PC-3 (cell line): ENCODE measurements around the gene TMEM59L. TPM values are rescaled to one million over a fixed set of nuclear protein-coding genes. Genes with fewer than 3 reads are reported as not detected.

Experiments
- ATAC-seq: fragments of 200-7000 bp; cut with Tn5 transposase; 2 replicates; pipeline ENCODE4 v1.9.1; 2020; ENCODE audit warnings: mild to moderate bottlenecking, moderate library complexity
- BruUV-seq: library from RNA; stranded (reverse); fragments of 400-500 nt; replicated peaks from 2 replicates; lab custom pipeline; 2021; lab: Mats Ljungman, UMichigan
- CTCF ChIA-PET: fragments of 300-600 bp; sonication (Branson Sonifier 250); formaldehyde crosslinking; loops from one replicate; lab custom pipeline; 2022; ENCODE audit warnings: antibody characterized with exemption; lab: Charles Lee
- POLR2A ChIA-PET: fragments of 300-600 bp; sonication (Branson Sonifier 250); formaldehyde crosslinking; loops from one replicate; lab custom pipeline; 2022; ENCODE audit warnings: antibody characterized with exemption; ENCODE audit not compliant: unreplicated experiment; lab: Charles Lee
- DNase-seq: peaks from one replicate; pipeline ENCODE4 v3.0.0-alpha.2; 2015
- H2AFZ ChIP-seq: fragments of 300-600 bp; sonication (generic); 2 replicates; pipeline ENCODE4 v1.6.0; 2016; ENCODE audit warnings: antibody characterized with exemption, low read length
- H3F3A ChIP-seq: fragments of 300-600 bp; sonication (generic); one replicate; pipeline ENCODE4 v1.6.0; 2017; ENCODE audit warnings: antibody characterized with exemption, low read length, control low read depth, mild to moderate bottlenecking; ENCODE audit not compliant: unreplicated experiment
- H3K27ac ChIP-seq: fragments of 300-600 bp; sonication (generic); 2 replicates; pipeline ENCODE4 v1.5.1; 2016; ENCODE audit warnings: mild to moderate bottlenecking, low read length
- H3K27me3 ChIP-seq: fragments of 300-600 bp; sonication (generic); 2 replicates; pipeline ENCODE4 v1.6.1; 2016; ENCODE audit warnings: low read length, mixed read lengths
- H3K36me3 ChIP-seq: fragments of 300-600 bp; sonication (generic); 2 replicates; pipeline ENCODE4 v1.6.1; 2016; ENCODE audit warnings: low read depth, mixed run types, low read length, mixed read lengths
- H3K4me1 ChIP-seq: fragments of 300-600 bp; sonication (generic); 2 replicates; pipeline ENCODE4 v1.5.1; 2016; ENCODE audit warnings: low read length; ENCODE audit not compliant: insufficient read depth
- H3K4me2 ChIP-seq: fragments of 300-600 bp; sonication (generic); 2 replicates; pipeline ENCODE4 v1.6.0; 2016; ENCODE audit warnings: low read length
- H3K4me3 ChIP-seq: fragments of 300-600 bp; sonication (generic); 2 replicates; pipeline ENCODE4 v1.5.1; 2016; ENCODE audit warnings: mild to moderate bottlenecking, low read length, mixed read lengths
- H3K79me2 ChIP-seq: fragments of 300-600 bp; sonication (generic); 2 replicates; pipeline ENCODE4 v1.6.1; 2017; ENCODE audit warnings: low read length, mixed read lengths
- H3K9ac ChIP-seq: fragments of 300-600 bp; sonication (generic); 2 replicates; pipeline ENCODE4 v1.6.0; 2016; ENCODE audit warnings: mild to moderate bottlenecking, low read length
- H3K9me2 ChIP-seq: fragments of 300-600 bp; sonication (generic); replicated peaks from 2 replicates; pipeline ENCODE4 v1.6.1; 2016; ENCODE audit warnings: mixed run types, low read length, mixed read lengths
- H3K9me3 ChIP-seq: fragments of 300-600 bp; sonication (generic); 2 replicates; pipeline ENCODE4 v1.6.1; 2016; ENCODE audit warnings: low read length, mixed read lengths
- H4K20me1 ChIP-seq: fragments of 300-600 bp; sonication (generic); 2 replicates; pipeline ENCODE4 v1.6.1; 2016; ENCODE audit warnings: low read length, mixed read lengths
- EZH2 ChIP-seq: fragments of 300-600 bp; sonication (generic); IDR thresholded peaks from one replicate; pipeline ENCODE4 v1.6.1; 2017; ENCODE audit warnings: antibody characterized with exemption, mild to moderate bottlenecking, low read length; ENCODE audit not compliant: unreplicated experiment
- EZH2phosphoT487 ChIP-seq: fragments of 300-600 bp; sonication (generic); IDR thresholded peaks from 2 replicates; pipeline ENCODE4 v1.6.1; 2018; ENCODE audit warnings: mild to moderate bottlenecking, antibody characterized with exemption, low read length, borderline replicate concordance
- intact Hi-C: fragments of 100-400 bp; cut with micrococcal nuclease; formaldehyde crosslinking; loops from 2 replicates; pipeline ENCODE4 v1.9.0; 2023
- total RNA-seq: library from RNA; depleted of rRNA; stranded (reverse); fragments of >200 nt; gene quantifications from 2 replicates; pipeline ENCODE4 v1.2.3, GENCODE V29; 2014
- TF ChIP-seq, protein P1 (sequence below): fragments of 300-600 bp; sonication (generic); conservative IDR thresholded peaks from 2 replicates; pipeline ENCODE4 v1.5.1; 2017; ENCODE audit warnings: antibody characterized with exemption, low read depth, mild to moderate bottlenecking, low read length

Gene TMEM59L
- total RNA-seq, 1 experiment from 2014 or later, result 0.44 TPM

- H3F3A ChIP-seq, result no peaks in the 10 kb centered on the region
- TF ChIP-seq EZH2 (no peak), EZH2phosphoT487 (no peak)
- TF ChIP-seq, protein P1, sequence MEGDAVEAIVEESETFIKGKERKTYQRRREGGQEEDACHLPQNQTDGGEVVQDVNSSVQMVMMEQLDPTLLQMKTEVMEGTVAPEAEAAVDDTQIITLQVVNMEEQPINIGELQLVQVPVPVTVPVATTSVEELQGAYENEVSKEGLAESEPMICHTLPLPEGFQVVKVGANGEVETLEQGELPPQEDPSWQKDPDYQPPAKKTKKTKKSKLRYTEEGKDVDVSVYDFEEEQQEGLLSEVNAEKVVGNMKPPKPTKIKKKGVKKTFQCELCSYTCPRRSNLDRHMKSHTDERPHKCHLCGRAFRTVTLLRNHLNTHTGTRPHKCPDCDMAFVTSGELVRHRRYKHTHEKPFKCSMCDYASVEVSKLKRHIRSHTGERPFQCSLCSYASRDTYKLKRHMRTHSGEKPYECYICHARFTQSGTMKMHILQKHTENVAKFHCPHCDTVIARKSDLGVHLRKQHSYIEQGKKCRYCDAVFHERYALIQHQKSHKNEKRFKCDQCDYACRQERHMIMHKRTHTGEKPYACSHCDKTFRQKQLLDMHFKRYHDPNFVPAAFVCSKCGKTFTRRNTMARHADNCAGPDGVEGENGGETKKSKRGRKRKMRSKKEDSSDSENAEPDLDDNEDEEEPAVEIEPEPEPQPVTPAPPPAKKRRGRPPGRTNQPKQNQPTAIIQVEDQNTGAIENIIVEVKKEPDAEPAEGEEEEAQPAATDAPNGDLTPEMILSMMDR, result no peak
- ChIA-PET CTCF (no interaction called here), POLR2A (no interaction called here)
- H3K9me2 ChIP-seq, result no peaks in the 10 kb centered on the region
- no TSS peak for BruUV-seq
- intact Hi-C loops, result no loop called here
- ATAC-seq, result no peak
- DNase-seq, result no peak
- no peak overlapping the region for H3K27ac ChIP-seq
- H3K79me2 ChIP-seq, result peaks cover 20% of the 10 kb centered on the region
- no peak overlapping the region for H3K4me3 ChIP-seq
- H3K36me3 ChIP-seq, result no peaks in the 10 kb centered on the region
- H4K20me1 ChIP-seq, result peaks cover 5% of the 10 kb centered on the region; the same call in 1 of the 2 replicates
- no peaks in the 10 kb centered on the region for H3K4me1 ChIP-seq
- no peaks in the 10 kb centered on the region for H3K9me3 ChIP-seq
- H2AFZ ChIP-seq, result no peak overlapping the region
- H3K4me2 ChIP-seq, result no peak overlapping the region
- H3K9ac ChIP-seq, result no peak overlapping the region
- no peaks in the 10 kb centered on the region for H3K27me3 ChIP-seq
Measured at GRCh38 chr19:18648973-18649315, 36.3 kb downstream of the TMEM59L start.

DNA sequence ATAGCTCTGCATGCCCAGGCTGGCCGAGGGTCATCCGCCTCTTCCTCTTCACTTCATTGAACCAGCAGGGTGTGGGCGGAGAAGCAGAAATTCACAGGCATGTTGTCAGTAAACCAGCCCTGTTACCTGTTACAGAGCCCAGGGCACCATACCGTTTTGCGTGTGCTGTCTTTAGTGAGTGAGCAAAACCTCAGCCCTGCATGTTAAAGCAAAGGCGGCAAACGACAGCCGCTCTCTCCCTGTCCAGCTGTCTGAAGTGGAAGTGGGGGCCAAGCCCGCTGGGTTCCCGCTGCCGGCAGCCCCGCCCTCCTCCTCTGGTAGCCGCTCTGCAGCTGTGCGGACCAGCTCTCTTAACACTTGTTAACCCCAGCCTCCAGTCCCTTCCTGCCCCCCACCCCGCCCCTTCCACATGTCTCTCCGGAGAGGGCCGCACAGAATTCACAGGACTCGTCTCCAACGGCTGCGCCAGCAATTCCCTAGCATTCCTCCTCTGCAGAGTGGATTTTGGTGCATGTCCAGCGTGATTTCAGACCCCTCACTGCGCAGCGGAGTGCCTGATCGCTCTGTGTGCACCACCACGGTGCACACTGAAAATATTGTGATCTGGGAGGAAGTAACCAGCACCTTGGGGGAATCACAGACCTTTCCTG, 36.8 kb downstream of the TMEM59L start:
- Histone ChIP-seq H2AFZ (no peak overlapping the region), H3K9ac (no peak overlapping the region), H3K4me2 (no peak overlapping the region), H3K4me1 (no peaks in the 10 kb centered on the region), H3K79me2 (peaks cover 15% of the 10 kb centered on the region), H3K9me2 (no peaks in the 10 kb centered on the region), H3K9me3 (no peaks in the 10 kb centered on the region), H3K27me3 (no peaks in the 10 kb centered on the region), H3K4me3 (no peak overlapping the region), H3K27ac (no peak overlapping the region), H4K20me1 (no peaks in the 10 kb centered on the region), H3F3A (no peaks in the 10 kb centered on the region), H3K36me3 (no peaks in the 10 kb centered on the region)
- ChIA-PET POLR2A (no interaction called here), CTCF (no interaction called here)
- intact Hi-C loops, result no loop called here
- ATAC-seq (no peak), DNase-seq (no peak)
- BruUV-seq, result no TSS peak
- TF ChIP-seq, protein P1, result no peak
- TF ChIP-seq EZH2phosphoT487 (no peak), EZH2 (no peak)

DNA sequence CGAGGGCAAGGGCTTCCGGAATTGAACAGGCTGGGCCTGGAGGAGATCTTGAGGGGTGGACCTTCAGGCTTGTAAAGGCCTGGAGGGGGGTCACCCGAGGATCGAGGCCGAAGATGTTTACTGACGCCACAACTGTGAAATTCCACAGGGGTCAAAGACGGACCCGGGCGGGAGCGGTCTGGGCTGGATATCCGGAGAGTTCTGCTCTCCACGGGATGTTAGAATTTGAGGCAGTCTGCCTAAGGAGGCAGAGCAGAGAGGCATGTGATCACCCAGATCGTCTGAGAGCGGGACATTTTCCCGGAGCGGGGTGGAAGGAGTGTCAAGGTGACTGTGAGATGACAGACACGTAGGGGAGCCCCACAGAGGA, 37.3 kb downstream of the TMEM59L start:
- no peaks in the 10 kb centered on the region for H3K36me3 ChIP-seq
- H2AFZ ChIP-seq, result no peak overlapping the region
- DNase-seq (no peak), ATAC-seq (no peak)
- CTCF ChIA-PET, result no interaction called here
- TF ChIP-seq, protein P1, result no peak
- TF ChIP-seq EZH2phosphoT487, result no peak
- no peak for TF ChIP-seq EZH2
- H3K27ac ChIP-seq, result no peak overlapping the region
- intact Hi-C loops, result no loop called here
- H3K27me3 ChIP-seq, result no peaks in the 10 kb centered on the region
- POLR2A ChIA-PET, result no interaction called here
- no peaks in the 10 kb centered on the region for H3K4me1 ChIP-seq
- no peaks in the 10 kb centered on the region for H3K9me3 ChIP-seq
- no peak overlapping the region for H3K4me2 ChIP-seq
- H4K20me1 ChIP-seq, result no peaks in the 10 kb centered on the region
- no peak overlapping the region for H3K9ac ChIP-seq
- BruUV-seq, result no TSS peak
- H3K79me2 ChIP-seq, result peaks cover 10% of the 10 kb centered on the region
- H3K4me3 ChIP-seq, result no peak overlapping the region
- no peaks in the 10 kb centered on the region for H3K9me2 ChIP-seq
- no peaks in the 10 kb centered on the region for H3F3A ChIP-seq
